ENCODE measurements around the gene SLX1A. TPM values are rescaled to one million over a fixed set of nuclear protein-coding genes. Genes with fewer than 3 reads are reported as not detected.
"Not testable (repeated sequence)": the region's sequence is repeated elsewhere in the genome, so short reads cannot be mapped to it uniquely, and the experiment has no call there.

SLX1A gene
- total RNA-seq, result 10 to 100 TPM; 12.9 to 27.1 (median 23.1) TPM

GRCh38 chr16:30193615-30194014, at the start of gene SLX1A, which contains the start of gene BOLA2B:
SLX1A (plus strand) TSS chr16:30193875; CDS start chr16:30194085, 210 bp downstream.
BOLA2B (minus strand) TSS chr16:30193666; CDS start chr16:30193595, 71 bp downstream.
- H3K9me3 ChIP-seq; H3K4me1 ChIP-seq; H3K27me3 ChIP-seq; intact Hi-C loops (cut with DNase I); H3K36me3 ChIP-seq; DNase-seq (ENCODE audit: extremely low spot score): not testable (repeated sequence)
- no CpG with 5 or more reads among the region's 34 CpGs for WGBS
- H3K4me3 ChIP-seq, result peak within 1 kb of the TSS; percentile 46 to 53 (median 50)
- peak within 1 kb of the TSS in 2 of 4 donors; percentile 50 to 65 for H3K27ac ChIP-seq (replicated peaks in 1 of 4)

GRCh38 chr16:30144017-30144416, 49.7 kb upstream of the SLX1A start:
- DNase-seq (ENCODE audit: extremely low spot score), result no peak
- TF ChIP-seq EP300 (IDR thresholded peaks at IDR 0.05), result no peak
- TF ChIP-seq POLR2AphosphoS5 (IDR thresholded peaks at IDR 0.05), result no peak
- Histone ChIP-seq H3K27me3 (no peaks in the 10 kb centered on the region), H3K9me3 (peaks cover 0 to 4% (median 1%) of the 10 kb centered on the region in 4 donors), H3K4me1 (no peaks in the 10 kb centered on the region), H3K4me3 (no peak overlapping the region), H3K36me3 (no peaks in the 10 kb centered on the region), H3K27ac (replicated peaks in 1 of 4) (no peak overlapping the region)
- intact Hi-C loops (cut with DNase I), result loop anchor here (10.0 kb wide), 1 partner anchor 341 kb away; no protein-coding TSS in a partner anchor

- H3K4me1 ChIP-seq, result no peaks in the 10 kb centered on the region
- H3K27me3 ChIP-seq, result no peaks in the 10 kb centered on the region
- no peak overlapping the region for H3K27ac ChIP-seq (replicated peaks in 1 of 4)
- 30% methylated on average over 1 of the region's 1 CpG for whole genome bisulfite sequencing
- no peaks in the 10 kb centered on the region for H3K36me3 ChIP-seq
- no peak for DNase-seq (ENCODE audit: extremely low spot score)
- TF ChIP-seq EP300 (IDR thresholded peaks at IDR 0.05) (no peak), CTCF (IDR thresholded peaks at IDR 0.05) (no peak), POLR2A (IDR thresholded peaks at IDR 0.05; ENCODE audit: low read depth) (no peak), POLR2AphosphoS5 (IDR thresholded peaks at IDR 0.05) (no peak)
- H3K9me3 ChIP-seq, result peaks cover 0 to 13% (median 3%) of the 10 kb centered on the region in 4 donors
- intact Hi-C loops (cut with DNase I), result loop anchor here (10.0 kb wide), 1 partner anchor 340 kb away; no protein-coding TSS in a partner anchor
- no peak overlapping the region for H3K4me3 ChIP-seq
These were observed 48.8 kb upstream of the SLX1A start for GRCh38 chr16:30144917-30145316.

GRCh38 chr16:30145657-30146056, 48.0 kb upstream of the SLX1A start:
- intact Hi-C loops (cut with DNase I), result loop anchor here (10.0 kb wide), 1 partner anchor 339 kb away; no protein-coding TSS in a partner anchor
- Histone ChIP-seq H3K9me3 (peaks cover 0 to 17% (median 3%) of the 10 kb centered on the region in 4 donors), H3K4me1 (no peaks in the 10 kb centered on the region), H3K4me3 (no peak overlapping the region), H3K27ac (replicated peaks in 1 of 4) (no peak overlapping the region), H3K27me3 (no peaks in the 10 kb centered on the region), H3K36me3 (no peaks in the 10 kb centered on the region)
- 52% methylated on average over 1 of the region's 1 CpG for whole genome bisulfite sequencing
- TF ChIP-seq POLR2A (IDR thresholded peaks at IDR 0.05; ENCODE audit: low read depth), result no peak
- TF ChIP-seq EP300 (IDR thresholded peaks at IDR 0.05), result no peak
- TF ChIP-seq CTCF (IDR thresholded peaks at IDR 0.05), result no peak
- no peak for TF ChIP-seq POLR2AphosphoS5 (IDR thresholded peaks at IDR 0.05)
- no peak for DNase-seq (ENCODE audit: extremely low spot score)

GRCh38 chr16:30147843-30148510, 45.7 kb upstream of the SLX1A start:
- no peak for TF ChIP-seq POLR2A (IDR thresholded peaks at IDR 0.05; ENCODE audit: low read depth)
- TF ChIP-seq CTCF (IDR thresholded peaks at IDR 0.05), result no peak
- no peak for TF ChIP-seq EP300 (IDR thresholded peaks at IDR 0.05)
- no peak for TF ChIP-seq POLR2AphosphoS5 (IDR thresholded peaks at IDR 0.05)
- WGBS, result 93% methylated on average over 3 of the region's 3 CpGs
- Histone ChIP-seq H3K4me3 (no peak overlapping the region), H3K9me3 (peaks cover 0 to 17% (median 3%) of the 10 kb centered on the region in 4 donors), H3K27me3 (no peaks in the 10 kb centered on the region), H3K27ac (replicated peaks in 1 of 4) (no peak overlapping the region), H3K4me1 (no peaks in the 10 kb centered on the region), H3K36me3 (no peaks in the 10 kb centered on the region)
- intact Hi-C loops (cut with DNase I), result loop anchor here (10.0 kb wide), 1 partner anchor 337 kb away; no protein-coding TSS in a partner anchor
- DNase-seq (ENCODE audit: extremely low spot score), result no peak
